Activated CD8-positive, alpha-beta memory T cell treated with anti-CD3 and anti-CD28 coated beads for 36 hours (primary cell): ENCODE data around the gene CDCP2. TPM values are rescaled to one million over a fixed set of nuclear protein-coding genes. Genes with fewer than 3 reads are reported as not detected.

ENCODE experiments used
- CTCF ChIA-PET: fragments of 350-600 bp; sonication (Branson Sonifier 250); formaldehyde crosslinking; loops from one replicate; lab custom pipeline; 2021; ENCODE audit warnings: antibody characterized with exemption; lab: Charles Lee
- POLR2A ChIA-PET: fragments of 350-600 bp; sonication (Branson Sonifier 250); formaldehyde crosslinking; loops from one replicate; lab custom pipeline; 2021; ENCODE audit warnings: antibody characterized with exemption; lab: Charles Lee
- total RNA-seq, 2 experiments: library from RNA; stranded (reverse); gene quantifications; one replicate each; pipeline ENCODE4 v1.2.3, GENCODE V29; 2021

CDCP2 gene
- not detected for total RNA-seq

DNA sequence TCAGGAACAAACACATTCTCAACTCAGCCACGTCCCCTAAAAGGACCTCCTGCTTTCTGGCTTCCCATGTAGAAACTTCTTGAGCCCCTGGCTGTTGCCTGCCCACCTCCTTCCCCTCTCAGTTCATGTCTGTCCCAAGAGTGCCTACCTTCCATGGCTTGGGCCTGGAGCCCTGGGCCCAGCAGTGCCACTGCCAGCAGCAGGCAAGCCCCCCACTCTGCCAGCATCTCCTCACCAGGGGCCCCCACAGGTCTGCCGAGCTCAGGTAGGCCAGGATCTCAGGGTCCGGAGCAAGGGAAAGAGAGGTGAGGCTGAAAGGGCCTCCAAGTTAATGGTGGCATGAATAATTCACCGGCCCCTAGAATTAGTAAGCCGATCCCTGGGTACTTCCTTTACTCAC lies at the start of gene CDCP2:
CDCP2 (minus strand) TSS at position 305 of the 400 bp plus-strand sequence; CDS start at position 227, 78 bp downstream.
- ChIA-PET POLR2A (no interaction called here), CTCF (no interaction called here)

DNA sequence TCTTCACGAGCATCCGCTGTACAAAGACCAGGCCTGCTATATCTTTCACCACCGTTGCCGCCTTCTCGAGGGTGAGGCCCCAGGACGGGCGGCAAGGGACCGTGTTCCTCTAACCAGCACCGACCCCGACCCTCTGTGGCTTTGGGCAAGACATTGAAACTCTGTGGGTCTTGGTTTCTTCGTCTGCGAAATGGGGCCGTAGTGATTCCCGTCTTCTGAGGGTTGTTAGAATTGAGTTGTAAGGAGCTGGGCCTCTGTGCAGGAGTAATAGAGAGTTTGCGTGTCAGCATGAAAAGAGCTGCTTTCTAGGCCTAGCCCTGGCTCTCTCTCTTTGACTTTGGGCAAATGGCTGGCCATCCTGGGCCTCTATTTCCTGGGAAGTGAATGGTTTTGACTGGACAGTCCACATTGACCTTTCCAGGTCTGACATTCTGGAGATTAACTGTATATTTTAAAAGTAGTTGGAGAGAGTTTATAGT lies 47.8 kb upstream of the CDCP2 start:
- POLR2A ChIA-PET = interaction anchor here (0.7 kb wide), 1 partner anchor 264 kb away, joined by 3 read pairs; no protein-coding TSS in a partner anchor
- CTCF ChIA-PET = interaction anchor here (1.4 to 2.0 kb wide), 2 partner anchors 19 to 289 kb away, joined by 5 to 6 read pairs; no protein-coding TSS in a partner anchor

DNA sequence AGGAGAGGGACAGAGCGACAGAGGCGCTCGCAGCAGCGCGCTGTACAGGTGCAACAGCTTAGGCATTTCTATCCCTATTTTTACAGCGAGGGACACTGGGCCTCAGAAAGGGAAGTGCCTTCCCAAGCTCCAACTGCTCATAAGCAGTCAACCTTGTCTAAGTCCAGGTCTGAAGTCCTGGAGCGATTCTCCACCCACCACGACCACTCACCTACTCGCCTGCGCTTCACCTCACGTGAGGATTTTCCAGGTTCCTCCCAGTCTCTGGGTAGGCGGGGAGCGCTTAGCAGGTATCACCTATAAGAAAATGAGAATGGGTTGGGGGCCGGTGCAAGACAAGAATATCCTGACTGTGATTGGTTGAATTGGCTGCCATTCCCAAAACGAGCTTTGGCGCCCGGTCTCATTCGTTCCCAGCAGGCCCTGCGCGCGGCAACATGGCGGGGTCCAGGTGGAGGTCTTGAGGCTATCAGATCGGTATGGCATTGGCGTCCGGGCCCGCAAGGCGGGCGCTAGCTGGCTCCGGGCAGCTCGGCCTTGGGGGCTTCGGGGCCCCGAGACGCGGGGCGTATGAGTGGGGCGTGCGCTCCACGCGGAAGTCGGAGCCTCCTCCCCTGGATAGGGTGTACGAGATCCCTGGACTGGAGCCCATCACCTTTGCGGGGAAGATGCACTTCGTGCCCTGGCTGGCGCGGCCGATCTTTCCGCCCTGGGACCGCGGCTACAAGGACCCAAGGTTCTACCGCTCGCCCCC lies 47.1 kb upstream of the CDCP2 start, which contains the start of the genes CYB5RL and MRPL37:
CYB5RL (minus strand) TSS at position 266 of the 754 bp plus-strand sequence. CDS start 4,414 bp downstream, outside the sequence.
MRPL37 (plus strand) TSS at position 403 of the 754 bp plus-strand sequence; CDS start at position 480, 77 bp downstream.
- POLR2A ChIA-PET = interaction anchor here (1.1 kb wide), 1 partner anchor 85 kb away, joined by 6 read pairs; no protein-coding TSS in a partner anchor

DNA sequence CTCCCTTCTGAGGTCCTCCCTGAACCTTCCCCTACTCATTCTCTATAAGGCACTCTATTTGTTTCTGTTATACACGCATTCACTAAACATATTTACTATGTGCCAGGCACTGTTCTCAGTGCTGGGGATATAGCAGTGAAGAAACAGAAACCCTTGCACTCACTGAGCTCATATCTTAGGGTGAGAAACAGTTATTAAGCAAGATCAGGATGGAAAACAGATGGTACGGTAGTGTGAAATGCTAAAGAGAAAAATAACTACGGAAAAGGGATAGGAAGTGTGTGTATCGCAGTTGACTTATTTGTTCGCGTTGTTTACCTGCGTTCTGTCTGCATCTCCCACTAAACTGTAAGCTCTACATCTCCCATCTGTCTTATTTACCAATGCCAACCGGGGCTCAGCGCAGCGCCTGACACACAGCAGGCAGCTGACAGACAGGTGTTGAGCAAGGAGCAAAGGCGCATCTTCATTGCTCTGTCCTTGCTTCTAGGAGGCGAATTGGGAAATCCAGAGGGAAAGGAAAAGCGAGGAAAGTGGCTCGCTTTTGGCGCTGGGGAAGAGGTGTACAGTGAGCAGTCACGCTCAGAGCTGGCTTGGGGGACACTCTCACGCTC lies 46.5 kb upstream of the CDCP2 start:
- POLR2A ChIA-PET = interaction anchor here (1.1 kb wide), 1 partner anchor 86 kb away, joined by 6 read pairs; no protein-coding TSS in a partner anchor

More for the DNA sequence above, 47.1 kb upstream of the CDCP2 start, which contains the start of the genes CYB5RL and MRPL37:
- CTCF ChIA-PET = interaction anchor here (1.3 to 2.0 kb wide), 3 partner anchors 14 to 290 kb away, joined by 3 to 6 read pairs (median 5); no protein-coding TSS in a partner anchor

DNA sequence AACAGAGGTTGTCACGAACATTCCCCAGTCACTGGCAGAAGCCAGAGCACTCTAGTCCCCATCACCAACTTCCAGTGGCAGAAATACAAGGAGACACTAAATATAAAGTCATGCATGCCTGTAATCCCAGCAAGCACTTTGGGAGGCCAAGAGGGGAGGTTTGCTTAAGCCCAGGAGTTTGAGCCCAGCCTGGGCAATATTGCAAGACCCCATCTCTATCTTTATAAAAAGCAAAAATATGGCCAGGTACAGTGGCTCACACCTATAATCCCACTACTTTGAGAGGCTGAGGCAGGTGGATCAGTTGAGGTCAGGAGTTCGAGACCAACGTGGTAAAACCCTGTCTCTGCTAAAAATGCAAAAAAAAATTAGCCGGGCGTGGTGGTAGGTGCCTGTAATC lies 40.7 kb upstream of the CDCP2 start:
- CTCF ChIA-PET = no interaction called here
- POLR2A ChIA-PET = no interaction called here

More for the DNA sequence above, 46.5 kb upstream of the CDCP2 start:
- CTCF ChIA-PET = interaction anchor here (1.3 to 2.0 kb wide), 3 partner anchors 15 to 291 kb away, joined by 3 to 6 read pairs (median 5); no protein-coding TSS in a partner anchor

DNA sequence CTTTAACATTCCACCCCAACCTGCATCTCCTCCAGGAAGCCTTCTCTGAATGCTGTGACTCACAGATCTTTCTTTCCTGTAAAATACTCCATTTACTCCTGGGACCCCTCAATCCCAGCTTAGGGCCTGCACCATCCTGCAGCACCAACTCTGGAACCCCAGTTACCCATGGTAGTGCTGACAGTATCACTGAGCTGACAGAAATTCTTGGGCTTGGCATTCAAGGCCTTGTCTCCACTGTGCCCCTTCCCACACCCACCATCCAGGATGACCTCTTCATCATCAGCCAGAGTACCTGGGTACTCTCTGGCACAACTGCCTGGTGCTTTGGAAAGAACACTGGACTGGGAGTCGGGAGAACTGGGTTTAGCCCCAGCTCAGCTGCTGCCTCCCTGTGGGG lies 38.7 kb upstream of the CDCP2 start:
- CTCF ChIA-PET = no interaction called here
- POLR2A ChIA-PET = no interaction called here

DNA sequence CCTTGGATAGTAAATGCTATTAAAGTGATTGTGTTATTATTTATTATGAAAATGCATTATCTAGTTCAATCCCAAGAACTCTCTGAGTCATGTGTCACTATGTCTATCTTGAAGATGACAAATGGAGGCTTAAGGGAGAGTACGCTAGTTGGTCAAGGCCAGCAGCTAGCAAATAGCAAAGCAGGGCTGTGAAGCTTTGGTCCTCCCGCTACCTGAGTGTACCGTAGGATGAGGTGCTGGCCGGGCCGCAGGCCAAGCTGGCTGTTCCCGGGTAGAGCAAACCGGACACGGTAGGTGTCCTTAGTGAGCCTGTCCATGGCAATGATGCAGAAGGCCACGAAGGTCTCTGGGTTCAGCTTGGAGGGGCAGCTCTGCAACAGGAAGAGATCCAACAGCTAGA lies 37.7 kb upstream of the CDCP2 start:
- POLR2A ChIA-PET = no interaction called here
- CTCF ChIA-PET = interaction anchor here (1.6 kb wide), 1 partner anchor 10 kb away, joined by 4 read pairs; no protein-coding TSS in a partner anchor

DNA sequence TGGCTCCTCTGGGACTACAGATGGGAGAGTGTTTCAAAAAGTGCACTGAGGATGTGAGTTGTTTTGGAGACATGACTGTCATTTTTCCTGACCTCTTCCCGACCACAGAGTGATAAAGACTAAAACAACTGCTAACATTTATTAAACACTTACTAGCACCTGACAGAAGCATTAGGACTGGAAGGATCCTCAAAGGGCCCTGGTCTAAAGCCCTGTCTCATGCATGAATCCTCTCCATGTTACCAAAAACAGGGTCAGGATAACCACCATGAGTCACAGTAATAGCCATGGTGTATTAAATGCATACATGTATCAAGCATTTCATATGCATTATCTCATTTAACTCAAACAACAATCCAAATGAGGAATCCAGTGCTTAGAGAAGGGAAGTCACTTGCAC lies 35.5 kb upstream of the CDCP2 start:
- POLR2A ChIA-PET = no interaction called here
- CTCF ChIA-PET = no interaction called here

DNA sequence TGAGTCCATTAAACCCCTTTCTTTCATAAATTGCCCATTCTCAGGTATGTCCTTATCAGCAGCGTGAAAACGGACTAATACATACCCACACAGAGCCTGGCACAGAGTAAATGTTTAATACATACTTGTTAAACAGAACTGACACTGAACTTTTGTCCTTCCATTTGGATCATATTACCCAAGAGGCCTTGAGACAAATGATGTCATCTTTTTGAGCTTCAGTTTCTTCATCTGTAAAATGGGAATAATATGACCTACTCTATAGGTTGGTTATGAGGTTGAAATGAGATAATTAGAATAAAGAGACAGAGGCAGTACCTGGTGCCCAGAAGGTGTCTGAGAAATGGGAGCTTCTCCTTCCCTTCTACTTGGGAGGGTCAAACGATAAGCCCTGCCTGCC lies 33.3 kb upstream of the CDCP2 start:
- ChIA-PET CTCF (no interaction called here), POLR2A (no interaction called here)

DNA sequence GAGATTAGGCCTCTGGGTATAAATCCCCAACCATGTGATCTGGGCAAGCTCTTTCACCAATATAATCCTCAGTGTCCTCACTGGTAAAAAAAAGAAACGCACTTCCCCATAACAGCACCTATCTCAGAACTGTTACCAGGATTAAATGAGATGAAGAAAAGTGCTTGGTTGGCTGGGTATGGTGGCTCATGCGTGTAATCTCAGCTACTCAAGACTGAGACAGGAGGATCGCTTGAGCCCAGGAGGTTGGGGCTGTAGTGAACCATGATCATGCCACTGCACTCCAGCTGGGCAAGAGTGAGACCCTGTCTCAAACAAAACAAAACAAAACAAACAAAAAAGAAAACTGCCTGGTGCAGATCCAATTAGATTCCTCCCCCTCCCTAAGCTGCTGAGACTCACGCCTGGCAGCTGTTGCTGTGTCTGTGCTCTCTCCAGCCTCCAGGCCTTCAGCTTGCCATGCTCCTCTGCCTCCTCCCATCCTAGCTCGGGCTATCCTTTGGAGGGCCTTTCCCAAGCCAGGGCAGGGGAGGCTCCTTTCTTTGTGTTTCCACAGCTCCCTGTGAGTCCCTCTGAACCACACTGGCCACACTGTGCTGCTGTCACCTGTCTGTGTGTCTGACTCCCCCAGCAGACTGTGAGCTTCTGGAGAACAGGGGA lies 28.0 kb upstream of the CDCP2 start:
- CTCF ChIA-PET = interaction anchor here (0.9 to 1.4 kb wide), 3 partner anchors 9 to 309 kb away, joined by 3 to 4 read pairs (median 3); no protein-coding TSS in a partner anchor
- POLR2A ChIA-PET = no interaction called here

DNA sequence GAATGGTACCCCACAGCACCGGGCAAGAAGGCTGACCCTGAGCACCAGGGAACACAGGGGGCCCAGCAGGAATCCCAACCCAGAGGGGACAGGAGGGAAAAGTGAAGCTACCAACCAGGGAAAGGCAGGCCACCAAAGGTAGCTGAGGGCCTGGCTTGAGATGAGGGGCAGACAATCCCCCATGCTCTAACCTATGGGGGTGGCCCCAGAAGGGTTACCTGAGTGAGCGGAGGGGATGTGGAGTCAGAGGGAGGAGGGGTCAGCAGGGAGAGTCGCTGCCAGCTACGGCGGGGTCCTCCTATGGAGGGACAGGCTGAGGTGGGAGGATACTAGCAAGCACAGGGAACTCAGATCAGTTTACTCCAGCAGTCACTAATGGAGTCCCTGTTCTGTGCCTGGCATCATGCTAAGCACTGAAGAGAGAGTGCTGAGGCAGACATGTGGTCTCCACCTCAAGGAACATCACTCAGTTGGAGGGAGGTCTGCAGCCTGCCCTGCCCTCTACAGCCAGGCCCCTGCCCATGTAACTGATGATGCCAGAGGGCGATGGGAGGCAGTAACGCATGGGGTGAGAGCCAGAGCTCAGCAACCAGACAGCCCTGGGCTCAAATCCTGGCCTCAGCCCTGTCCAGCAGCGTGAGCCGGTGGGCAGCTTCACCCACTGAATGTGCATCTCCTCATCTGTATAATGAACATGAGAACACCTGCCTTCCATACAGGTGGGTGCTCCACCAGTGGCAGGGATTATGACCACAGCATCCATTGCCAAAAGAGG lies 25.7 kb upstream of the CDCP2 start:
- ChIA-PET POLR2A (no interaction called here), CTCF (no interaction called here)

DNA sequence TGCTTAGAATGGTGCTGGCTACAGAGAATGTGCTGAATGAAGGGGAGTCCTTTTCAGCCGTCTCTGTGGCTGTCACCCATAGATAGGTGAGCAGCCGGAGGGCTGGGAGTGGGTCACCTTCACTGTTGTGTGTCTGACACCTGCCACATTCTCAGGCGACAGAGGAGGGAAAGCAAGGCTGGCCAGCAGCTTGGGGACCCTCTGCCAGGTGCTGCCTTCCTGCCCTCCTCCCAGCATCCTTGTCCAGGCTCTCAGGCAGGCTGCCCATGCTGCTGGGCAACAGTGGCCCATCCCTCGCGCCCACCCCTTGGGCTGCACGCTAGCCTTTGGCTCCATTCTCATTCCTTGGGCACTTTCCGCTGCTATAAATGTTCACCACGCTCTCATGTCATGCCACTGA lies 24.9 kb upstream of the CDCP2 start:
- POLR2A ChIA-PET = no interaction called here

DNA sequence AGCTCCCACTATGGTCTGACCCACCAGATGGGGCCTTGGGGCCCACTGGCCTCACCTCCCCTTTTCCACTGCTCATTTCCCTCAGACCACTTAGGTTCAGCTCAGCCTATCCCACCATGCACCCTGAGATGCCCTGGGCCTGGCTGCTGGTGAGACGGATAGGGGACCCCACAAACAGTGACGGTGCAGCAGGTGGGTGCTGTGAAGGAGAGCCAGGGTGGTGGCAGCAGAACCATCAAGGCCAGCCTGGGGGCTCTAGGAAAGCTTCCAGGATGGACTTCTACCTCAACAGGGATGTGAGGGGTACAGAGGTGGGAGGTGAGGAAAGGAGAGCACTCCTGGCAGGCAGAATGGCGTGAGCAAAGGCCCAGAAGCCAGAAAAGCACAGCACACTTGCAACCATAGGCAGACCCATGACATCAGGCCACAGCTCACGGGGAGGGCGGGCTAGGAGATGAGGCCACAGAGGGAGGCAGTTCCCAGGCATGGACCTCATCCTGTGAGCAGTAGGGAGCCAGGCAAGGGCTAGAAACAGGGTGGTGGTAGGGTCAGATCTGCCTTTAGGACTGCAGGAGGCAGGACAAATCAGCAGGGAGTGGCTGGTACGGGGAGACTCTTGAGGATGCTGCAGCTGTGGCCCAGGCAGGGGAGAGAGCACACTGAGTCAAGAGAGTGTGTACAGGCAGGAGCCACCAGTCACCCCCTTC lies 24.0 kb upstream of the CDCP2 start:
- ChIA-PET POLR2A (no interaction called here), CTCF (no interaction called here)

More for the DNA sequence above, 24.9 kb upstream of the CDCP2 start:
- CTCF ChIA-PET = no interaction called here

DNA sequence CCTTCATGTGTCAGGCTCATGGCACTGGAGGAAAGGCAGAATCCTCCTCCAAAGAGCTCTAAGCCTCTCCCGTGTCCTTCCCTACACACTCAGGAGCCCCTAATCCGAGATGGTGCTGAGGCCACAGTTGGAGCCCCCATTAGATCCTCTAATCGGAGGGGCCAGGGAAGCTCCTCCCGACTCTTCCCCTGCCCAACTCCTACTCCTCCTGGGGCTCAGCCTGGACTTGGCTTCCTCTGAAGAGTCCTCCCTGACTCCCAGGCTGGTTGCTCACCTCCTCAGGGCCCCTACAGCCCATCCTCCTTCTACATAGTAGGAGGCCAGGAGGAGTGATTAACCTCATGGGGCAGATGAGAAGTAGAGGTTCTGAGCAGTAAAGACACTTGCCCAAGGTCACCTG lies 21.3 kb upstream of the CDCP2 start:
- ChIA-PET POLR2A (no interaction called here), CTCF (no interaction called here)

DNA sequence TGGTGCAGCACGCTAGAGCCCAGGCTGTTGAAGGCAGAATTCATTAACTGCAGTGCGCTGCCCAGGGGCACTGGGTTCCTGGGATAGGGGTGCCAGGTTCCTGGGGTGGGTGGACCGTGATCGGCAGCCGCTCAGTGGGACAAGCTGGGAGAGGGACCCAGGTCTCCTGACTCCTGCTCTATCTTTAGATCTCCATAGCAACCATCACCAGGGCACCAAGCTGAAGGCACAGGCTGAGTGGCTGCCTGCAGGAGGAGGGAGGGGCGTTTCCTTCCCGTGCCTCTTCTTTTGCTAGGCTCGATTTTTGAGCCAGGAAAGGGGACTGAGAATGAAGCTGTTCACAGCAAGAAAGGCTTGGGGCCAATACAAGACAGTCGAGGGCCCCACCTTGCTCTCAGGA lies 20.9 kb upstream of the CDCP2 start:
- ChIA-PET POLR2A (no interaction called here), CTCF (no interaction called here)

DNA sequence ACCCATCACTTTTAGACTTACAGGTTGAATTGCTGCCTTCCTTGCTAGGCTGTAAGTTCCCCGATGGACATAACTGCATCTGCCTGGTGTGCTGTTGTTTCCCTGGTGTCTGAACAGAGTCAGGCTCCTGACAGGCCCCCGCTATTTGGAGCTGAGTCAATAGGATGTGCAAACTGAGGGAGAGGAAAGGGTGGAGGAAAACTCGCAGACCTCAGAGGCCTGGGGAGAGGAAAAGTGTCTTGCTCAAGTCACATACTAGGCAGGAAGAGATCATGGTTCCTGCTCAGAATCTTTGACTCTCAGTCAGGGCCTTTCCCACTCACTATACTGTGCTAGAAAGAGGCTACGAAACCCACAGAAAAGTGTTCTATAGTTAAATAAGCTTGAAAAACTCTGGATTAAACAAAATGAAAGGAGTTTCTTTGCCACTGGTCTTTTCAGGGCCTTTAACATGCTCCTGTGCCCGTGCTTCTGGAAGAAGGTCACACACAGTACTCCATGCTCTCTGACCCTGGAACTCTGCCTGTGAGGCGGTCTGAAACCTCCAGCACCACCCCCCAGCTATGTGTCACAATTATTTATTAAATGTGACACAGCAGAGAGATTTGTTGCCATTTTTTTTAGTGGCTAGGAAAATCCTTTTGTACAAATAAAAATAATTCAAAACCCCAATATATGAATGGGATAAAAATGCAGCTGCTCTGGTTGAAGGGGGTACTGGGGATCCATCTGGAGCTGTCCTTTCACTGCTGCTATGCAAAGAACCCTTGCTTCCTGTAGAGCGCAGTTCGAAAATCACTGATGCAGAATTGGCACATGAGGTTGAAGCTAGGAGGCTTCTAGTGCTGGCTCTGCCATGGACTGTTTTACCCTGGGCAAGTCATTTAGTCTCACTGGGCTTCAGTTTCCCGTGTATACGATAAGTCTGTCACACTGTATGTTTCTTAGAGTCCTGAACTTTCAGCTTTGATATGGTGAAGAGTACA lies 20.1 kb upstream of the CDCP2 start:
- ChIA-PET POLR2A (no interaction called here), CTCF (no interaction called here)

DNA sequence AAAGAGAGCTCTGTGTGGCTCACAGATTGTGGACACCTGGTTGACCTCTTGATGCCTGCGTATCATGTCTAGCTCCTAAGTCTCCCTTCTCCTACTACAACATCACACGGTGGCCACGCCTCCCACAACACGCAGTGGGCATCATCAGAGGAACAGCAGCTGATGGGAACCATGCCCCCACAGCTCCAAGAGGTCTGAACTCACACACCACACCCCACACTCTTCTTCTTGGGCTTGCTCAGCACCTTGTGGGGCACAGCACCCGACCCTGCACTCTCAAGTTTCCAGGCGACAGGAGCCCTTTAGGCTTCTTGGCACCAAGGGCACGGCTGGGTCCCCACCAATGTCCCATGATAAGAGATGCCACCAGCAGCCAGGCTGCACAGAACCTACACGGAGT lies 18.8 kb upstream of the CDCP2 start:
- CTCF ChIA-PET = no interaction called here
- POLR2A ChIA-PET = no interaction called here
